Neural cell (in vitro differentiated cells): ENCODE results near the gene EPHA5. TPM values are rescaled to one million over a fixed set of nuclear protein-coding genes. Genes with fewer than 3 reads are reported as not detected.

ENCODE experiments used
- H2AFZ ChIP-seq: fragments of 200-600, 300-800 bp; sonication (generic), shearing (Covaris generic); 2 replicates; pipeline ENCODE4 v1.6.0; 2014; ENCODE audit warnings: low read depth, mild to moderate bottlenecking, antibody characterized with exemption, low read length, moderate library complexity
- H3F3A ChIP-seq: fragments of 200-600 bp; shearing (Covaris generic); 2 replicates; pipeline ENCODE4 v1.6.1; 2016; ENCODE audit warnings: mild to moderate bottlenecking, moderate library complexity, mixed read lengths, antibody characterized with exemption, low read length; ENCODE audit not compliant: insufficient read depth, poor library complexity, severe bottlenecking
- H3K27ac ChIP-seq: fragments of 200-600, 300-800 bp; sonication (generic), shearing (Covaris generic); 2 replicates; pipeline ENCODE4 v1.5.1; 2014; ENCODE audit warnings: mild to moderate bottlenecking, low read length, moderate library complexity
- H3K27me3 ChIP-seq: fragments of 300-800, 200-600 bp; sonication (generic), shearing (Covaris generic); 2 replicates; pipeline ENCODE4 v1.6.0; 2014; ENCODE audit warnings: mild to moderate bottlenecking, low read depth, low read length, moderate library complexity; ENCODE audit not compliant: insufficient read depth
- H3K36me3 ChIP-seq: fragments of 300-800, 200-600 bp; sonication (generic), shearing (Covaris generic); 2 replicates; pipeline ENCODE4 v1.5.1; 2014; ENCODE audit warnings: mild to moderate bottlenecking, antibody characterized with exemption, low read length, moderate library complexity; ENCODE audit not compliant: insufficient read depth
- H3K4me2 ChIP-seq: fragments of 300-800, 200-600 bp; sonication (generic), shearing (Covaris generic); 2 replicates; pipeline ENCODE4 v1.6.0; 2014; ENCODE audit warnings: mild to moderate bottlenecking, low read length
- H3K4me3 ChIP-seq: fragments of 300-800, 200-600 bp; sonication (generic), shearing (Covaris generic); 2 replicates; pipeline ENCODE4 v1.5.1; 2014; ENCODE audit warnings: mild to moderate bottlenecking, low read length, moderate library complexity
- H3K79me2 ChIP-seq: fragments of 200-600 bp; shearing (Covaris generic); replicated peaks from 2 replicates; pipeline ENCODE4 v1.6.0; 2014; ENCODE audit warnings: mild to moderate bottlenecking, low read length, moderate library complexity; ENCODE audit not compliant: insufficient read depth
- H3K9ac ChIP-seq: fragments of 300-800, 200-600 bp; sonication (generic), shearing (Covaris generic); 2 replicates; pipeline ENCODE4 v1.6.1; 2016; ENCODE audit warnings: mild to moderate bottlenecking, low read length, mixed read lengths
- H3K9me2 ChIP-seq: fragments of 200-600 bp; shearing (Covaris generic); 2 replicates; pipeline ENCODE4 v1.6.1; 2016; ENCODE audit warnings: mild to moderate bottlenecking, low read length, mixed read lengths; ENCODE audit not compliant: insufficient read depth
- H3K9me3 ChIP-seq: fragments of 200-600, 300-800 bp; sonication (generic), shearing (Covaris generic); 2 replicates; pipeline ENCODE4 v1.6.1; 2016; ENCODE audit warnings: mild to moderate bottlenecking, mixed run types, low read length, moderate library complexity, mixed read lengths
- H4K20me1 ChIP-seq: fragments of 200-600 bp; shearing (Covaris generic); 2 replicates; pipeline ENCODE4 v1.6.1; 2016; ENCODE audit warnings: mild to moderate bottlenecking, mixed run types; ENCODE audit not compliant: insufficient read depth
- EP300 ChIP-seq: fragments of 450-650 bp; conservative IDR thresholded peaks from 2 replicates; pipeline ENCODE4 v1.6.1; 2014; ENCODE audit warnings: antibody characterized with exemption, mild to moderate bottlenecking, moderate library complexity; ENCODE audit not compliant: poor library complexity, severe bottlenecking
- EZH2 ChIP-seq: fragments of 200-600, 300-800 bp; shearing (Covaris generic), sonication (generic); IDR thresholded peaks from 2 replicates; pipeline ENCODE4 v1.6.1; 2014; ENCODE audit warnings: antibody characterized with exemption, low read length, borderline replicate concordance, mild to moderate bottlenecking; ENCODE audit not compliant: insufficient read depth, poor library complexity, severe bottlenecking
- MXI1 ChIP-seq: fragments of 450-650 bp; conservative IDR thresholded peaks from 2 replicates; pipeline ENCODE4 v1.6.1; 2014; ENCODE audit warnings: antibody characterized with exemption, mild to moderate bottlenecking; ENCODE audit not compliant: poor library complexity, severe bottlenecking
- POLR2AphosphoS5 ChIP-seq: IDR thresholded peaks from 2 replicates; pipeline ENCODE4 v1.6.1; 2012
- RAD21 ChIP-seq: fragments of 450-650 bp; conservative IDR thresholded peaks from 2 replicates; pipeline ENCODE4 v1.6.1; 2014; ENCODE audit warnings: antibody characterized with exemption, mild to moderate bottlenecking, moderate library complexity
- SMC3 ChIP-seq: fragments of 450-650 bp; conservative IDR thresholded peaks from 2 replicates; pipeline ENCODE4 v1.6.1; 2014; ENCODE audit warnings: antibody characterized with exemption, mild to moderate bottlenecking, moderate library complexity; ENCODE audit not compliant: poor library complexity
- TAF1 ChIP-seq: IDR thresholded peaks from 2 replicates; pipeline ENCODE4 v1.6.1; 2012; ENCODE audit warnings: low read depth
- polyA plus RNA-seq: library from polyadenylated mRNA; depleted of rRNA; stranded (reverse); fragments of >200 nt; gene quantifications from 2 replicates; pipeline ENCODE4 v1.2.3, GENCODE V29; 2014
- TF ChIP-seq, protein P1 (sequence below): IDR thresholded peaks from 2 replicates; pipeline ENCODE4 v1.6.1; 2012; ENCODE audit warnings: borderline replicate concordance
- TF ChIP-seq, protein P2 (sequence below): fragments of 450-650 bp; IDR thresholded peaks from 2 replicates; pipeline ENCODE4 v1.5.1; 2014; ENCODE audit warnings: antibody characterized with exemption, mild to moderate bottlenecking, moderate library complexity; ENCODE audit not compliant: poor library complexity, severe bottlenecking

The EPHA5 gene
- polyA plus RNA-seq, 1 donor from 2014 or later: 4.3 TPM

DNA sequence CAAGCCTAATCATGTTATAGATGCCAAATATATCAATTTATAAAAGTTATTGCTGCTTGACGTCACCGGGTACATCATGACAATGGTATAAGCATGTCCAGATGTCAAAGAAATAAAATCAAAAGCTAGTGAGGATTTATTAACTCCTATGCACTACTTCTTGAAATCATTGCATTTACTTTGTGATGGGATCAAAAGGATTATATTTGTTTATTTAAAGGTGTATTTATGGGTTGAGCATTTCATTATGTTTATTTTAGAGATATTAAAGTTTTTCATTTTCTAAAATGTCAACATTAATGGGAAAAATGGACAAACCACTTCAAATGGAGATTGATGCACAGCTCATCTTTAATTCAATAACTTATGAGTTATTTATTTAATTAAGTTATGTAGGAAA, 277.8 kb downstream of the EPHA5 start:
- no peaks in the 10 kb centered on the region for H3K27me3 ChIP-seq
- no peaks in the 10 kb centered on the region for H4K20me1 ChIP-seq
- no peak overlapping the region for H3K4me2 ChIP-seq
- no peak overlapping the region for H3K27ac ChIP-seq
- H2AFZ ChIP-seq: no peak overlapping the region
- no peaks in the 10 kb centered on the region for H3K9me2 ChIP-seq
- no peaks in the 10 kb centered on the region for H3F3A ChIP-seq
- H3K4me3 ChIP-seq: no peak overlapping the region
- no peaks in the 10 kb centered on the region for H3K9me3 ChIP-seq
- no peak overlapping the region for H3K9ac ChIP-seq
- no peak for TF ChIP-seq EZH2
- TF ChIP-seq, protein P1, sequence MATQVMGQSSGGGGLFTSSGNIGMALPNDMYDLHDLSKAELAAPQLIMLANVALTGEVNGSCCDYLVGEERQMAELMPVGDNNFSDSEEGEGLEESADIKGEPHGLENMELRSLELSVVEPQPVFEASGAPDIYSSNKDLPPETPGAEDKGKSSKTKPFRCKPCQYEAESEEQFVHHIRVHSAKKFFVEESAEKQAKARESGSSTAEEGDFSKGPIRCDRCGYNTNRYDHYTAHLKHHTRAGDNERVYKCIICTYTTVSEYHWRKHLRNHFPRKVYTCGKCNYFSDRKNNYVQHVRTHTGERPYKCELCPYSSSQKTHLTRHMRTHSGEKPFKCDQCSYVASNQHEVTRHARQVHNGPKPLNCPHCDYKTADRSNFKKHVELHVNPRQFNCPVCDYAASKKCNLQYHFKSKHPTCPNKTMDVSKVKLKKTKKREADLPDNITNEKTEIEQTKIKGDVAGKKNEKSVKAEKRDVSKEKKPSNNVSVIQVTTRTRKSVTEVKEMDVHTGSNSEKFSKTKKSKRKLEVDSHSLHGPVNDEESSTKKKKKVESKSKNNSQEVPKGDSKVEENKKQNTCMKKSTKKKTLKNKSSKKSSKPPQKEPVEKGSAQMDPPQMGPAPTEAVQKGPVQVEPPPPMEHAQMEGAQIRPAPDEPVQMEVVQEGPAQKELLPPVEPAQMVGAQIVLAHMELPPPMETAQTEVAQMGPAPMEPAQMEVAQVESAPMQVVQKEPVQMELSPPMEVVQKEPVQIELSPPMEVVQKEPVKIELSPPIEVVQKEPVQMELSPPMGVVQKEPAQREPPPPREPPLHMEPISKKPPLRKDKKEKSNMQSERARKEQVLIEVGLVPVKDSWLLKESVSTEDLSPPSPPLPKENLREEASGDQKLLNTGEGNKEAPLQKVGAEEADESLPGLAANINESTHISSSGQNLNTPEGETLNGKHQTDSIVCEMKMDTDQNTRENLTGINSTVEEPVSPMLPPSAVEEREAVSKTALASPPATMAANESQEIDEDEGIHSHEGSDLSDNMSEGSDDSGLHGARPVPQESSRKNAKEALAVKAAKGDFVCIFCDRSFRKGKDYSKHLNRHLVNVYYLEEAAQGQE: no peak
- TF ChIP-seq, protein P2, sequence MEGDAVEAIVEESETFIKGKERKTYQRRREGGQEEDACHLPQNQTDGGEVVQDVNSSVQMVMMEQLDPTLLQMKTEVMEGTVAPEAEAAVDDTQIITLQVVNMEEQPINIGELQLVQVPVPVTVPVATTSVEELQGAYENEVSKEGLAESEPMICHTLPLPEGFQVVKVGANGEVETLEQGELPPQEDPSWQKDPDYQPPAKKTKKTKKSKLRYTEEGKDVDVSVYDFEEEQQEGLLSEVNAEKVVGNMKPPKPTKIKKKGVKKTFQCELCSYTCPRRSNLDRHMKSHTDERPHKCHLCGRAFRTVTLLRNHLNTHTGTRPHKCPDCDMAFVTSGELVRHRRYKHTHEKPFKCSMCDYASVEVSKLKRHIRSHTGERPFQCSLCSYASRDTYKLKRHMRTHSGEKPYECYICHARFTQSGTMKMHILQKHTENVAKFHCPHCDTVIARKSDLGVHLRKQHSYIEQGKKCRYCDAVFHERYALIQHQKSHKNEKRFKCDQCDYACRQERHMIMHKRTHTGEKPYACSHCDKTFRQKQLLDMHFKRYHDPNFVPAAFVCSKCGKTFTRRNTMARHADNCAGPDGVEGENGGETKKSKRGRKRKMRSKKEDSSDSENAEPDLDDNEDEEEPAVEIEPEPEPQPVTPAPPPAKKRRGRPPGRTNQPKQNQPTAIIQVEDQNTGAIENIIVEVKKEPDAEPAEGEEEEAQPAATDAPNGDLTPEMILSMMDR: no peak
- no peak for TF ChIP-seq MXI1
- no peak for TF ChIP-seq SMC3
- TF ChIP-seq TAF1: no peak
- TF ChIP-seq EP300: no peak
- no peak for TF ChIP-seq RAD21
- no peak for TF ChIP-seq POLR2AphosphoS5
- H3K79me2 ChIP-seq: no peaks in the 10 kb centered on the region
- no peaks in the 10 kb centered on the region for H3K36me3 ChIP-seq

DNA sequence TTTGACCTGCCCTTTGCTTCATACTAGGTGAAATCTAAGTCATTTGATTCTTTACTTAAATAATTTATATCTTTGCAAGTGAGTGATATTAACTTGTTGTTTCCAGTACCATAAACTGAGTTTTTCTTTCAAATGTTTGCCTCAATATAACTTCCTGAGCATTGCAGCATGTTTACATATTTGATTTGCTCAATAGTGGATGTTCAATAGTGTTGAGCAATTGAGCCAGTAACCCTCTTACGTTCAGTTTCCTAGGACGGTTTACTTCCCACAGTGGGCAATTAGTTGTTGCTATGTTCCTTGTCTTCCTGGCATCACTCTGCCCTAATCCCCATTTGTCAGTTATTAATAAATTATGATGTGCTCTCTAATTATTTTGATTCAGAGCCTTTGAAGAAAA, 278.5 kb downstream of the EPHA5 start:
- H3K9me3 ChIP-seq: no peaks in the 10 kb centered on the region
- no peaks in the 10 kb centered on the region for H3K36me3 ChIP-seq
- no peaks in the 10 kb centered on the region for H3F3A ChIP-seq
- no peak overlapping the region for H3K9ac ChIP-seq
- H3K9me2 ChIP-seq: no peaks in the 10 kb centered on the region
- no peak overlapping the region for H2AFZ ChIP-seq
- H4K20me1 ChIP-seq: no peaks in the 10 kb centered on the region
- no peak overlapping the region for H3K4me2 ChIP-seq
- no peak overlapping the region for H3K4me3 ChIP-seq
- H3K27ac ChIP-seq: no peak overlapping the region
- TF ChIP-seq MXI1 (no peak), TAF1 (no peak), SMC3 (no peak), POLR2AphosphoS5 (no peak), EP300 (no peak), RAD21 (no peak), EZH2 (no peak)
- TF ChIP-seq, protein P2: no peak
- TF ChIP-seq, protein P1: no peak
- H3K27me3 ChIP-seq: no peaks in the 10 kb centered on the region
- no peaks in the 10 kb centered on the region for H3K79me2 ChIP-seq
